Measurements from ENCODE around the gene CCR5.

The CCR5 gene

GRCh38 chr3:46337911-46338310 lies 32.8 kb upstream of the CCR5 start:
- no peak for TF ChIP-seq CTCF (IDR thresholded peaks at IDR 0.05)
- no peak overlapping the region for H3K4me3 ChIP-seq

GRCh38 chr3:46338840-46339239 lies 31.9 kb upstream of the CCR5 start:
- no peak for DNase-seq (ENCODE audit: low spot score)
- no peak overlapping the region for H3K4me3 ChIP-seq
- no peak overlapping the region for H3K27ac ChIP-seq
- no peak for TF ChIP-seq CTCF (IDR thresholded peaks at IDR 0.05)

More at GRCh38 chr3:46337911-46338310, 32.8 kb upstream of the CCR5 start:
- DNase-seq (ENCODE audit: low spot score): no peak
- no peak overlapping the region for H3K27ac ChIP-seq

GRCh38 chr3:46344476-46344875 lies 26.3 kb upstream of the CCR5 start:
- H3K4me3 ChIP-seq: no peak overlapping the region
- TF ChIP-seq CTCF (IDR thresholded peaks at IDR 0.05): no peak
- no peak overlapping the region for H3K27ac ChIP-seq
- DNase-seq (ENCODE audit: low spot score): no peak

GRCh38 chr3:46348823-46349482 lies 21.8 kb upstream of the CCR5 start:
- TF ChIP-seq CTCF (IDR thresholded peaks at IDR 0.05): no peak
- Histone ChIP-seq H3K4me3 (no peak overlapping the region), H3K27ac (no peak overlapping the region)
- no peak for DNase-seq (ENCODE audit: low spot score)

- TF ChIP-seq CTCF (IDR thresholded peaks at IDR 0.05): no peak
- Histone ChIP-seq H3K4me3 (no peak overlapping the region), H3K27ac (no peak overlapping the region)
- no peak for DNase-seq (ENCODE audit: low spot score)
Observed at GRCh38 chr3:46349484-46350261, 21.1 kb upstream of the CCR5 start.

- no peak overlapping the region for H3K4me3 ChIP-seq
- no peak overlapping the region for H3K27ac ChIP-seq
- DNase-seq (ENCODE audit: low spot score): no peak
- TF ChIP-seq CTCF (IDR thresholded peaks at IDR 0.05): no peak
Observed at GRCh38 chr3:46350262-46350565, 20.5 kb upstream of the CCR5 start.

GRCh38 chr3:46351646-46352045 lies 19.1 kb upstream of the CCR5 start:
- H3K27ac ChIP-seq: no peak overlapping the region
- H3K4me3 ChIP-seq: no peak overlapping the region
- no peak for TF ChIP-seq CTCF (IDR thresholded peaks at IDR 0.05)
- DNase-seq (ENCODE audit: low spot score): no peak

Data from coronary artery (tissue), 2 donors.